HG03045 (cell line): Measurements from ENCODE around the gene LILRB3.
"Not testable (repeated sequence)": the region's sequence is repeated elsewhere in the genome, so short reads cannot be mapped to it uniquely, and the experiment has no call there.

Experiments used
- ATAC-seq: cut with Tn5 transposase; IDR thresholded peaks from one replicate; pipeline ENCODE4 v1.9.1; 2021; ENCODE audit warnings: mild to moderate bottlenecking, moderate library complexity; ENCODE audit not compliant: unreplicated experiment

The LILRB3 gene

GRCh38 chr19:54222474-54223276 is at the start of gene LILRB3:
Gene LILRB3 (minus strand): TSS chr19:54223007. CDS start chr19:54222976, 31 bp downstream.
- ATAC-seq, result not testable (repeated sequence)

- ATAC-seq, result not testable (repeated sequence)
Measured at GRCh38 chr19:54272181-54272580, 49.4 kb upstream of the LILRB3 start.

DNA sequence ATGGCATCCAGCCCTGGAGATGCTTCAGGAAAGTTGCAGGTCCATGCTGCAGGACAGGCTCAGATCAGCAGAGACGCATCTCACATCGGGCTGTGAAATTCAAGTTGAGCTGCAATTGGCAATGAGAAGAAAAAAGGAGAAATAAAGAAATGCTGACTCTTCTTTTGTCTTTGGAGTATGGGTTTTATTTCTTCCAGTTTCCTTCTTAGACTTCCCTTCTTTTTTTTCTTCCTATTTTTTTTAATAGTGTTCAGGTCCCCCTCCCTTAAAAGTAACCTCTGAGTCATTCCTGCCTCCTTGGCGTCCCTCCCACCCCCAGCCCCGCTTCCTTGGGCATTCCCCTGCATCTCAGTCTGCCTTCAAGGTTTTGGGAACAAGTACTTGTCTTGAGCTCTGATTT is 48.8 kb upstream of the LILRB3 start:
- not testable (repeated sequence) for ATAC-seq

GRCh38 chr19:54271106-54271505 is 48.3 kb upstream of the LILRB3 start:
- no peak for ATAC-seq

- ATAC-seq, result no peak
Measured at GRCh38 chr19:54268936-54269335, 46.1 kb upstream of the LILRB3 start.

DNA sequence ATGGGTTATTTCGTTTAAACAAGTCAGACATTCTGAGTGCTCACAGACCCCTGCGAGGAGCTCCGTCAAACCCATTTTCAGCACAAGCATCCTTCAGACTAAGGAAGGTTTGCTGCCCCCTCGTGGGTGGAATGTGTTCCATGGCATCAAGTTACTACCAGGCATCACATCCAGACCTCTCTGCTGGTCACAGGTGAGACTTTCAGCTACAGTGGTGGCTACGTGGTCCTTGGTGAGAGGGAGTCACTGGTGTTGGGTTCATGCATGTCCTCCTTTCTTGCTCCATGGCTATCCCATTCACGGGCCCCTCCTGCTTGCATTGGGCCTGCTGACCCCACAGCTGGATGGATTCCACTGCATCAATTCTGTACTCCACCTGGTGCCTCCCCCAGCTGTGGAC is 43.3 kb upstream of the LILRB3 start:
- no peak for ATAC-seq

DNA sequence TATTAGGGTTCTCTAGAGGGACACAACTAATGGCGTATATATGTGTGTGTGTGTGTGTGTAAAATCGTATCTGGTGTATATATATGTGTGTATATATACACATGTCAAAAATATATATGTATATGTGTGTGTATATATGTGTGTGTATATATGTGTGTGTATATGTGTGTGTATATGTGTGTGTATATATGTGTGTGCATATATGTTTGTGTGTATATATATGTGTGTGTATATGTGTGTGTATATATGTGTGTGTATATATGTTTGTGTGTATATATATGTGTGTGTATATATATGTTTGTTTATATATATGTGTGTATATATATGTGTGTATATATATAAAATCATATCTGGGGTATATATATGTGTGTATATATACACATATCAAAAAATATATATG is 39.7 kb upstream of the LILRB3 start:
- no peak for ATAC-seq

DNA sequence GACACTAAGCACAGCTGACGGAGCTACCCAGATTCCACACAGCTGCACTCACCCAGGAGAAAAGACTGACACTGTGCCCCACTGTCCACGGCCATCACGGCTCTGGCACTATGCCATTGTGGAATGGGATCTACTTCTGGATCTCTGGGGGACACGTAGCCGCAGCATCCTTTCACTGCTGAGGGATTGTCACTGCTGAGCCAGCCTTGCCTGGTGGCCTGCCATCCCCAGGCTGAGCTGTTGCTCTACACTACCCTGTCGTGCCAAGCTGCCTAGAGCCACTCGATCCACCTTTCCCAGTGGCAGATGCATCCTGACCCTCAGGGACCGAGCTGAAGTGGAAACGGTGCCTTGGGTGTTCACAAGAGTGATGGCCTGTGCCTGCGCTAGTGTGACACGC is 39.3 kb upstream of the LILRB3 start:
- no peak for ATAC-seq

DNA sequence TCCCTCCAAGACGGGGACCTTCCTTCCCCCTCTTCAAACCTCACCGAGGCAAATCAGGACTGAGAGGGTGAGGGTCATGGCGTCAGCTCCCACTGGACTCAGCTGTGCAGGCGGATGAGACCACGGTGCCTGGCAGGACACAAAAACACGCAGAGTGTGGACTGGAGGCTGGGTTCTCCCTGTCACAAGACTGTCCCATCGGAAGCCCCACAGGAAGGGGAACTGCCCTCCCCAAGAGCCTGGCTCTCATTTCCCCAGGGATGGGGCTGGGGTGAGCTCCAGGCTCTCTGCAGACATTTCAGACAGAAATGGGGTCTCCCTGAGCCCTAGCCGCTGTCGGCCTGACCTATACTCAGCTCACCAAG is 34.3 kb upstream of the LILRB3 start, which contains the start of gene LILRB5:
LILRB5 (minus strand) TSS at position 158 of the 365 bp plus-strand sequence; CDS start at position 78, 80 bp downstream.
- no peak for ATAC-seq

- ATAC-seq, result no peak
Measured at GRCh38 chr19:54256250-54257115, 33.7 kb upstream of the LILRB3 start.

- no peak for ATAC-seq
Measured at GRCh38 chr19:54255105-54255775, 32.4 kb upstream of the LILRB3 start.

DNA sequence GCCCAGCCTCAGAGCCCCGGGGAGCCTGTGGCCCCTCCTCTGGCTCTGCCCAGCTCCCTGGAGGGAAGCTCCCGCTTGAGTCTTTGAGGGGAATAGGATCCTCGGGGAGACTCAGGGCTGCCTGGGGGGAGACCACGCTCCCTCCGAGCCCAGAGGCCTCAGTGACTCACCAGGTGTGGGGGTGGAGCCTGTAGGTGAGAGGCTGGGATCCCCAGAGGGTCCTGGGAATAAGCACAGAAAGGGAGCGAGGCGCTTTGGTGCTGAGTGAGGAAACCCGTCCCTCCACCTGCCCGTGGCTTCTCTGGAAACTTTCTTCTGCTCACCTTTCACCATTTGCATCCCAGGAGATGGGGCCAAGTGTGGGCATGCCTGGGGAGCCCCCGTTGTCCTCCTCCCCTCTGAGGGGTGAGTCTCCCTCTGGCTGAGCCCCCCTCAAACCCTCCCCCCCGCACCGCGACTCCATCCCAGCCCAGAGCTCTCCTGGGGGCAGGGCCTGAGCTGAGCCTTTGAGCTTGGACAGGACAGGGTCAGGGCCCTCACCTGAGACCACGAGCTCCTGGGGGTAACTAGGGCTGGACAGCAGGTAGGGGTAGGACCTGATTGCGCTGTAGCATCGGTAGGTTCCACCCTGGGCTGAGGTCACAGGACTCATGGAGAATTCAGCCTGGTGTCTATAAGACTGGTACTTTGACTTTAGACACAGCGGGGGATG is 31.5 kb upstream of the LILRB3 start:
- no peak for ATAC-seq

DNA sequence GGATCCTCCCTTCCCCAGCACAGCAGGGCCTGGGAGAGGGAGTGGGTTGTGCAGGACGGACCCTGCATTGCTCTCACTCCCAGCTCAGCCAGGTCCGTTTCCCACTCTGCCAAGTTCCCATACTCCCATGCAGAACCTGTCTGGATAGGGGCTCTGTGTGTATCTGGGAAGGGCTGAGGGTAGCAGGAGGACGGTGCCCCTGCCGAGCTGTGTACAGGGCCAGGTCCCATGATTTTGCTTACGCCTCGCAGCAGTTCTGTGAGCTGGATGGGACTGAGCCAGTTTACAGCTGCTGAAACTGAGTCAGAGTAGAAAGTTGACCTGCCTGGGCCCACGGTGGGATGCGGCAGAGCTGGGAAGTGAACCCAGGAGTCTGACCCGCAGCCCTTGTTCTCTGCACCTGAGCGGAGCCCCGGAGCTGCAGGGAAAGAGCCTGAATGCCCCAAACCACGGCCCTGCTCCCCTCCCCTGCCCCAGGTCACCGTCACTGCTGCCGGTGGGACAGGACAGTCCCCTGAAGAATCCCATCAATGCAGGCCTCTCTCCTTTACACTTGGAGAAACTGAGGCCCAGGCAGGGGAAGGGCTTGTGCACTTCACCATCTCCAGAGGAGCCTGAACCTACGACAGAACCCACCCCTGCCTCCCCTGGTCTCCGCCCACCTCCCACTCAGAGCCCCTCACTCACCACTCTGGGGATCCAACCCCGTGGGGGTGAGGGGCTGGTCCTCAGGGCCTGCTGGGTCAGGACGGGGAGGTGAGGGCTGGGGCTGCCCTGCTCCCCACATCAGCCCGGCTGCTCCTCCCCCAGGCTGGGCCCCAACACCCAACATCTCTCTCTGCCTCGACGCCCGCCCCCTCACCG is 30.8 kb upstream of the LILRB3 start:
- ATAC-seq, result no peak

DNA sequence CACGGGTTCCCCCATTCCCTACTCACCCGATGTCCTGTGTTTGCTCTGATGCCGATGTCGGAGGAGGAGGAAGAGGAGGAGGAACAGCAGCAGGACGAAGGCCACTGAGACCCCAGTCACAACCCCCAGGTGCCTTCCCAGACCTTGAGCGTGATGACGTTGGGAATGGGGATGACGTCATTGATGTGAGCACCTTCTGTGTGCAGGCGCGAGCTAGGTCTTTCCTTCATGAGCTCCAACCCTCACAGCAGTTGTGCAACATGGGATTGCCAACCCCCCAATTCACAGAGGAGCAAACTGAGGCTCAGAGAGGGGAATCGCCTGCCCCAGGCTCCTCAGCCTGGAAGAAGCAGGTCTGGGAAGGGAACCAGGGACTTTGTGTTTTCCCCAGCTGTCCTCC is 30.0 kb upstream of the LILRB3 start:
- ATAC-seq, result no peak

DNA sequence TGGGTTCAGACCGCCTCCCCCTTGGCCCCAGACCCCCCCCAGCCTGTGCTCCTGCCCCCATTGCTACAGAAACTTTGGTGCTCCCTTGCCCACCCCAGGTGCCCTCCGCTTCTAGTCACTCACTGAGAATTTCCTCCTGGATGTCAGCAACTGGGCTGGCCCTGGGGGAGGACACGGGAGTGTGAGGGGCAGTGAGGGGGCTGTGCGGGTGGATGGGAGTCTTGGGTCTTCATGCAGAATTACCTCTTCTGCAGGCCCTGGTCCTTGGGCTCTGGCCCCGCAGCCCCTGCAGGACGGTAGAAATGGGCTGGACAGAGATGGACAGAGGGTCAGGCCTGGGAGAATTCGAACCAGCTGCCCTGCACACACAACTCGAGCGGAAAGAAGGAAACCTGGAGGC is 29.4 kb upstream of the LILRB3 start:
- no peak for ATAC-seq

GRCh38 chr19:54248016-54248601 is 25.3 kb upstream of the LILRB3 start:
- no peak for ATAC-seq

GRCh38 chr19:54247106-54247930 is 24.5 kb upstream of the LILRB3 start:
- ATAC-seq, result no peak

- ATAC-seq, result no peak
Measured at GRCh38 chr19:54245936-54246335, 23.1 kb upstream of the LILRB3 start.

GRCh38 chr19:54243809-54244208 is 21.0 kb upstream of the LILRB3 start:
- not testable (repeated sequence) for ATAC-seq
